ENCODE measurements around the gene ZBTB32.
"Not testable (repeated sequence)": the region's sequence is repeated elsewhere in the genome, so short reads cannot be mapped to it uniquely, and the experiment has no call there.

Gene ZBTB32

DNA sequence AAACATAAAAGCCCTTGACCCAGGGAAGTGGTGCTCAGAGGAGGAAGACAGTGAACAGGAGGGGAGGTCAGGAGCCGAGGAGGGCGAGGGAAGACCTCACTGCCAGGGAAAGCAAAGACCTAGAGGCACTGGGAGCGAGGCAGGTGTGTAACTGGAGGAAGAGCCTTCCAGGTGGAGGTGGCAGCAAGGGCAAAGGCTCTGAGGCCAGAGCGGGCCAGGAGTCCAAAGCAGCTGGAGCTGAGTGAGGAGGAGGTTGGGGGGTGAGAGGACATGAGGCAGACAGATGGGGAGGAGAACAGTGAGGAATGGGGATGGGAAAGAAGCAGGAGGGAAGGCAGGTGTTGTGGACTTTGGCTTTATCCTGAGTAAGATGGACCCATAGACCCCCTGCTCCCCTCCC lies 34.4 kb upstream of the ZBTB32 start:
- H3K9ac ChIP-seq (ENCODE audit: low read depth, low read length) = no peak overlapping the region
- no peaks in the 10 kb centered on the region for H3K27me3 ChIP-seq (ENCODE audit: control insufficient read depth, insufficient read depth, low read length)
- no peaks in the 10 kb centered on the region for H3K36me3 ChIP-seq (ENCODE audit: control insufficient read depth, insufficient read depth, low read length)
- H3K4me1 ChIP-seq (ENCODE audit: control insufficient read depth, insufficient read depth, low read length) = no peaks in the 10 kb centered on the region
- H3K27ac ChIP-seq (ENCODE audit: low read depth, low read length) = no peak overlapping the region
- H3K4me3 ChIP-seq (ENCODE audit: low read depth, low read length) = no peak overlapping the region
- no peaks in the 10 kb centered on the region for H3K9me3 ChIP-seq (ENCODE audit: control insufficient read depth, insufficient read depth, low read length)

DNA sequence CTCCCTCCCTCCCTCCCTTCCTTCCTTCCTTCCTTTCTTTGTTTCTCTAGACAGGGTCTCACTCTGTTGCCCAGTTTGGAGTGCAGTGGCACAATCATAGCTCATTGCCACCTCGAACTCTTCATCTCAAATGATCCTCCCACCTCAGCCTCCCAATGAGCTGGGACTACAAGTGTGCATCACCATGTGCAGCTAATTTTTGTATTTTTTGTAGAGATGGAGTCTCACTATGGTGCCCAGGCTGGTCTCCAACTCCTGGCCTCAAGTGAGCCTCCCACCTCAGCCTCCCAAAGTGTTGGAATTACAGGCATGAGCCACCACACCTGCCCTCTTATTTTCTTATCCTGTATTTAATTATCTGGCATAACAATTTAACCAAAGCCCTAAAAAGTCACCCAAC lies 33.7 kb upstream of the ZBTB32 start:
- no peak overlapping the region for H3K27ac ChIP-seq (ENCODE audit: low read depth, low read length)
- H3K4me3 ChIP-seq (ENCODE audit: low read depth, low read length) = no peak overlapping the region
- no peaks in the 10 kb centered on the region for H3K27me3 ChIP-seq (ENCODE audit: control insufficient read depth, insufficient read depth, low read length)
- no peaks in the 10 kb centered on the region for H3K36me3 ChIP-seq (ENCODE audit: control insufficient read depth, insufficient read depth, low read length)
- no peaks in the 10 kb centered on the region for H3K9me3 ChIP-seq (ENCODE audit: control insufficient read depth, insufficient read depth, low read length)
- H3K9ac ChIP-seq (ENCODE audit: low read depth, low read length) = no peak overlapping the region
- H3K4me1 ChIP-seq (ENCODE audit: control insufficient read depth, insufficient read depth, low read length) = no peaks in the 10 kb centered on the region

DNA sequence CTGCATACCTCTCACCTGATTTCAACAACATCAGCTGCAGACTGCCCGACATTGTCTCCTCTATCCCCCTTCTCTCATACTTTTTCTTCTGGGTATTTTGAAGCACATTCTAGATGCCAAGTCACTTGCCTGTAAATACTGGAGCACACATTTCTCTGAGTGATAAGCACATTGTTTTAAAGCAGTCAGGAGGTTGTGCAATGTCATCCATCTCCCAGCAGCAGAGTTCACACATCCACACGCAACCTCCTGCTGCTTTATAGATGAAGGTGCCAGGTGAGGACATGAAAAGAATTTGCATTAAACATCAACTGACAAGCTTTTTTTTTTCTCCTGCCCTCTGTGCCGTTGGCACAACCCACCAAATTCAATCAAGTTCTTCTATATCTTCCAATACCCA lies 32.5 kb upstream of the ZBTB32 start:
- Histone ChIP-seq H3K4me1 (ENCODE audit: control insufficient read depth, insufficient read depth, low read length) (no peaks in the 10 kb centered on the region), H3K27me3 (ENCODE audit: control insufficient read depth, insufficient read depth, low read length) (no peaks in the 10 kb centered on the region), H3K27ac (ENCODE audit: low read depth, low read length) (no peak overlapping the region), H3K9me3 (ENCODE audit: control insufficient read depth, insufficient read depth, low read length) (no peaks in the 10 kb centered on the region), H3K9ac (ENCODE audit: low read depth, low read length) (no peak overlapping the region), H3K4me3 (ENCODE audit: low read depth, low read length) (no peak overlapping the region), H3K36me3 (ENCODE audit: control insufficient read depth, insufficient read depth, low read length) (no peaks in the 10 kb centered on the region)

DNA sequence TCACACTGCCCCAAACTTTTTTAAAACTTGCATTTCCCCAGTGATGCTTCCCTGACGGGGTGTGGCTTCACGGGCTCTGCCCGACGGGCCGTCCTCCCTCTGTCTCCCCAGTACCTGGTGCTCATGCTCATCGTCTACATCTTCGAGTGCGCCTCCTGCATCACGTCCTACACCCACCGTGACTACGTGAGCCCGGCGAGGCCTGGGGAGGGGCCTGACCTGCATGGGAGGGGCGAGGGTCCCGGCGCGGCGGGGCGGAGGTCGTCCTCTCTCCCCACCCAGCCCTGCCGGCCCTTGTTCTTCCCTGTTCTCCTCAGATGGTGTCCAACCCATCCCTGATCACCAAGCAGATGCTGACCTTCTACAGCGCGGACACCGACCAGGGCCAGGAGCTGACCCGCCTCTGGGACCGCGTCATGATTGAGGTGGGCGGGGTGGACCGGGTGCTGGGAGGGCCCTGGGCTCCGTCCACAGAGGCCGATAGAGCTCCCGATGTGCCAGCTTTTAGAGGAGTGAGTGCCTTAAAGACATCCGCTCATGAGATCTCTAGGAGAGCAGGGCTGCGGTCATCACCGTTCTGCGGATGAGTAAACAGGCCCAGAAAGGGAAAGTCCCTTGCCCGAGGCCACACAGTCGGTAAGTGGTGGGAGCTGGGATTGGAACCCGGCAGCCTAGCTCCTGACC lies 31.1 kb upstream of the ZBTB32 start:
- H3K27ac ChIP-seq (ENCODE audit: low read depth, low read length) = no peak overlapping the region
- H3K27me3 ChIP-seq (ENCODE audit: control insufficient read depth, insufficient read depth, low read length) = no peaks in the 10 kb centered on the region
- H3K9ac ChIP-seq (ENCODE audit: low read depth, low read length) = no peak overlapping the region

DNA sequence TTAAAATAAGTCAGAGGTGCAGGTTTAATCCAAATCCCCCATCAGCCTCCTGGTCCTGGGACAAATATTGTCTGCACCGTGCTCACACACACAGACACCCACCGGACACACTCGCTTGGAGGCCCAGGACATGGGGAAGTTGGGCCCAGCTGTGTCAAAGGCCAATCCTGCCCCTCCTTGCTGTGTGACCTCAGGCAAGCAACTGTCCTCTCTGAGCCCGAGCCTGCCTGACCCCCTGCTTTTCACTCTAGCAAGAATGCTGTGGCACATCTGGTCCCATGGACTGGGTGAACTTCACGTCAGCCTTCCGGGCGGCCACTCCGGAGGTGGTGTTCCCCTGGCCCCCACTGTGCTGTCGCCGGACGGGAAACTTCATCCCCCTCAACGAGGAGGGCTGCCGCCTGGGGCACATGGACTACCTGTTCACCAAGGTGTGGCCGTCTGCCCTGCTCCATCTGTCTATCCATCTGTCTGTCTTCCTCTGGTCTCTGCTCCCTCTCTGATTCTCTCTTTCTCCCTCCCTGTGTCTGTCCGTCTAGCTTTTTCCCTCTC lies 28.7 kb upstream of the ZBTB32 start:
- Histone ChIP-seq H3K4me1 (ENCODE audit: control insufficient read depth, insufficient read depth, low read length) (no peaks in the 10 kb centered on the region), H3K36me3 (ENCODE audit: control insufficient read depth, insufficient read depth, low read length) (no peaks in the 10 kb centered on the region), H3K9me3 (ENCODE audit: control insufficient read depth, insufficient read depth, low read length) (no peaks in the 10 kb centered on the region), H3K27ac (ENCODE audit: low read depth, low read length) (no peak overlapping the region), H3K4me3 (ENCODE audit: low read depth, low read length) (no peak overlapping the region), H3K27me3 (ENCODE audit: control insufficient read depth, insufficient read depth, low read length) (no peaks in the 10 kb centered on the region), H3K9ac (ENCODE audit: low read depth, low read length) (no peak overlapping the region)

More for the DNA sequence above, 31.1 kb upstream of the ZBTB32 start:
- no peaks in the 10 kb centered on the region for H3K36me3 ChIP-seq (ENCODE audit: control insufficient read depth, insufficient read depth, low read length)
- peak overlapping the region; percentile 69 for H3K4me3 ChIP-seq (ENCODE audit: low read depth, low read length)
- H3K9me3 ChIP-seq (ENCODE audit: control insufficient read depth, insufficient read depth, low read length) = no peaks in the 10 kb centered on the region
- no peaks in the 10 kb centered on the region for H3K4me1 ChIP-seq (ENCODE audit: control insufficient read depth, insufficient read depth, low read length)

DNA sequence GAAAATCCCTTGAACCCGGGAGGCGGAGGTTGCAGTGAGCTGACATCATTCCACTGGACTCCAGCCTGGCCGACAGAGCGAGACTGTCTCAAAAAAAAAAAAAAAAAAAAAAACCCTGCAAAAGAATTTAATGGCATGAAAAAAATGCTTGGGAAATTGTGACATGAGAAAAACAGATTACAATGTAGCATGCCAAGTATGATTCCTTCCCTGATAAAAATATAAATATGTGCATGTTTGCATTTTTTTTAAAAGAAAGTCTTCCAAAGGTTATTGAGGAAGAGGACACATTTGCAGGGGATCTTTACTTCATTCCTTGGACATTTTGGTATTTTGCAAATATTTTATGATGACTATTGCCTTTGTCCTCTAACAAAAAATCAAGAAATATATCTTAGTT lies 14.5 kb upstream of the ZBTB32 start:
- Histone ChIP-seq H3K36me3 (ENCODE audit: control insufficient read depth, insufficient read depth, low read length) (no peaks in the 10 kb centered on the region), H3K27me3 (ENCODE audit: control insufficient read depth, insufficient read depth, low read length) (no peaks in the 10 kb centered on the region), H3K27ac (ENCODE audit: low read depth, low read length) (no peak overlapping the region), H3K4me3 (ENCODE audit: low read depth, low read length) (no peak overlapping the region), H3K4me1 (ENCODE audit: control insufficient read depth, insufficient read depth, low read length) (no peaks in the 10 kb centered on the region), H3K9ac (ENCODE audit: low read depth, low read length) (no peak overlapping the region), H3K9me3 (ENCODE audit: control insufficient read depth, insufficient read depth, low read length) (no peaks in the 10 kb centered on the region)

DNA sequence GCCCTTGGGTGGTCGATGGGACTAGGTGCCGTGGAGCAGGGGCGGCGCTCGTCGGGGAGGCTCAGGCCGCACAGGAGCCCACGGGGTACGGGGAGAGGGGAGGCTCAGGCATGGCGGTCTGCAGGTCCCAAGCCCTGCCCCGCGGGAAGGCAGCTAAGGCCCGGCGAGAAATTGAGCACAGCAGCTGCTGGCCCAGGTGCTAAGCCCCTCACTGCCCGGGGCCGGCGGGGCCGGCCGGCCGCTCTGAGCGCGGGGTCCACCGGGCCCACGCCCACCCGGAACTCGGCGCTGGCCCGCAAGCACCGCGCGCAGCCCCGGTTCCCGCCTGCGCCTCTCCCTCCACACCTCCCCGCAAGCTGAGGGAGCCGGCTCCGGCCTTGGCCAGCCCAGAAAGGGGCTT lies 13.3 kb upstream of the ZBTB32 start:
- not testable (repeated sequence) for H3K36me3 ChIP-seq (ENCODE audit: control insufficient read depth, insufficient read depth, low read length); H3K4me3 ChIP-seq (ENCODE audit: low read depth, low read length); H3K9ac ChIP-seq (ENCODE audit: low read depth, low read length); H3K27me3 ChIP-seq (ENCODE audit: control insufficient read depth, insufficient read depth, low read length); H3K9me3 ChIP-seq (ENCODE audit: control insufficient read depth, insufficient read depth, low read length); H3K4me1 ChIP-seq (ENCODE audit: control insufficient read depth, insufficient read depth, low read length); H3K27ac ChIP-seq (ENCODE audit: low read depth, low read length)

DNA sequence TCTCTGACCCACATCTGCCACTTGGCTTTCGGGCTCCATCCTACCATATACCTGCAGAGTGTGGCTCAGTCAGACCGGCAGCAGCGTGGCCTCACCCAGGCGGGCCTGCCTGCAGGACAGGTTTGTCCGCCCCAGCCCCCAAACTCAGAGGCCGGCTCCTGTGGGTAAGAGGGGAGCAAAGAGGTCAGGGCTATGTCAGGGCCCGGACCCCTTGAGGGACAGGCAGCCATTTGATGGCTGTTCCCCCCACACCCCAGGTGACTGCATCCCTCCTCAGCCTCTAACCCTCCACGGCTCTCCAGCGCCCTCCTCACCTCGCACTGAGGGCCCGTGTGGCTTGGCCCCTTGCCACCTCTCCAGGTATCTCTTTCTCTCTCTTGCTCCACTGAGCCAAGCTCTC lies 12.3 kb upstream of the ZBTB32 start:
- no peaks in the 10 kb centered on the region for H3K9me3 ChIP-seq (ENCODE audit: control insufficient read depth, insufficient read depth, low read length)

DNA sequence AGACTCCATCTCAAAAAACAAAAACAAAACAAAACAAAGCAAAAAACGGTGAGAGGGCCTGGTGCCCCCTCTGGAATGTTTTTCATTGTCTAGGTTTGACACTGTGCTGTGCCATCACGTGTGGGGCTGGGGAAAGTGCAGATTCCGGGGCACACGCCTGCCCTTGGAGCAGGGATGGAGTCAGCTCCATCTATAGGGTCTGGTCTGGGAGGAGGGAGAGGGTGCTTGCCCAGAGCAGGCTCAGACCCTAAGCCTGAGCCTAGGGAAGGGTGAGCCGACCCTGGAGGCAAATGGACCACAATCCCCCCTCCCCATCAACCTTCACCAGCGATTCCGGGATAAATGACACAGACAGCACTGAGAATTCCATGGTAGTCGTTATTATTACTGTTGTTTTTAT lies 10.9 kb upstream of the ZBTB32 start:
- Histone ChIP-seq H3K4me3 (ENCODE audit: low read depth, low read length) (no peak overlapping the region), H3K9me3 (ENCODE audit: control insufficient read depth, insufficient read depth, low read length) (no peaks in the 10 kb centered on the region), H3K36me3 (ENCODE audit: control insufficient read depth, insufficient read depth, low read length) (no peaks in the 10 kb centered on the region), H3K9ac (ENCODE audit: low read depth, low read length) (no peak overlapping the region), H3K27me3 (ENCODE audit: control insufficient read depth, insufficient read depth, low read length) (no peaks in the 10 kb centered on the region), H3K4me1 (ENCODE audit: control insufficient read depth, insufficient read depth, low read length) (no peaks in the 10 kb centered on the region), H3K27ac (ENCODE audit: low read depth, low read length) (no peak overlapping the region)

More for the DNA sequence above, 12.3 kb upstream of the ZBTB32 start:
- Histone ChIP-seq H3K27me3 (ENCODE audit: control insufficient read depth, insufficient read depth, low read length) (no peaks in the 10 kb centered on the region), H3K9ac (ENCODE audit: low read depth, low read length) (no peak overlapping the region), H3K27ac (ENCODE audit: low read depth, low read length) (no peak overlapping the region), H3K4me3 (ENCODE audit: low read depth, low read length) (no peak overlapping the region), H3K4me1 (ENCODE audit: control insufficient read depth, insufficient read depth, low read length) (no peaks in the 10 kb centered on the region), H3K36me3 (ENCODE audit: control insufficient read depth, insufficient read depth, low read length) (no peaks in the 10 kb centered on the region)

DNA sequence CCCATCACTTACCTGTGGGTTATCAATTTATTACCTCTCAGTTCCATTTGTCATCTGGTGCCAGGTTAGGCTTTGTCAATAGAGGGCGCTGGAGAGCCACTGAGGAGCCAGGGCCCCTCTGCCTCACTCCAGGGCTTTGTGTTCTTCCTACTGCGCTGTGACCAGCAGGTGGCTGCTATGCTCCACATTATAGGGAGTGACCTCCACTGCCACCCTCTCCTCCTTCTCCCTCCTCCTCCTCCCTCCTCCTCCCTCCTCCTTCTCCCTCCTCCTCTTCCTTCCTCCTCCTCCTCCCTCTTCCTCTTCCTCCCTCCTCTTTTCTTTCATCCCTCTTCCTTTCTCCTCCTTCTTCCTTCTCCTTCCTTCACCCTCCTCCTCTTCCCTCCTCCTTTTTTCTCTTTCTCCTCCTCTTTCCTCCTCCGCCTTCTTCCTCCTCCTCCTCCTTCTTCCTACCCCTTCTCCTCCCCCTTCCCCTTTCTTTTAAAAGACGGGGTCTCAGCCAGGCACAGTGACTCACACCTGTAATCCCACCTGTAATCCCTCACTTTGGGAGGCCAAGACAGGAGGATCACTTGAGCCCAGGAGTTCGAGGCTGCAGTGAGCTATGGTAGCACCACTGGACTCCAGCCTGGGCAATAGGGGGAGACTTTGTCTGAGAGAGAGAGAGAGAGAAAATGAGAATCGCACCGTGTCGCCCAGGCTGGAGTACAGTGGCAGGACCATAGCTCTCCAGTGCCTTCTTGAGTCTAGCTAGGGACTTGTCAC lies 10.3 kb upstream of the ZBTB32 start:
- Histone ChIP-seq H3K27ac (ENCODE audit: low read depth, low read length) (no peak overlapping the region), H3K27me3 (ENCODE audit: control insufficient read depth, insufficient read depth, low read length) (no peaks in the 10 kb centered on the region), H3K4me3 (ENCODE audit: low read depth, low read length) (no peak overlapping the region), H3K36me3 (ENCODE audit: control insufficient read depth, insufficient read depth, low read length) (no peaks in the 10 kb centered on the region), H3K9ac (ENCODE audit: low read depth, low read length) (no peak overlapping the region), H3K9me3 (ENCODE audit: control insufficient read depth, insufficient read depth, low read length) (no peaks in the 10 kb centered on the region), H3K4me1 (ENCODE audit: control insufficient read depth, insufficient read depth, low read length) (no peaks in the 10 kb centered on the region)

DNA sequence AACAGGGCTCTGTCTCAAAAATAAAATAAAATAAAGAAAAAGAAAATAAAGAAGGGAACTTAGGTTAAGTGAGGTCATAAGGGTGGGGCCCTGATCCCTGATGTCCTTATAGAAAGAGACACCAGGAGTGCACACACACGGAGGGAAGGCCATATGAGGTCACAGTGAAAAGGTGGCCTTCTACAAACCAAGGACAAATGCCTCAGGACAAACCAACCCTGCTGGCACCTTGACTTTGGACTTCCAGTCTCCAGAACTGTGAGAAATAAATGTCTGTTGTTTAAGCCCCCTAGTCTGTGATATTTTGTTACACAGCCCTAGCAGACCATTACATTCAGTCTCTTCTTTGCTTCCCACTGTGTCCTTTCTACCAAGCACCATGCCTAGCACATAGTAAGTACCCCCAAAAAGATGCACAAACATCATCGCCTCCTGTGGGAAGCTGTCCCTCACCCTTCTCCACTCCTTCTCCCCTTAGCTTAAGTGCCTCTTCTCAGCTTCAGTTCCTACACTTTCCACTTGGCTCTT lies 8.4 kb upstream of the ZBTB32 start:
- Histone ChIP-seq H3K9me3 (ENCODE audit: control insufficient read depth, insufficient read depth, low read length) (no peaks in the 10 kb centered on the region), H3K36me3 (ENCODE audit: control insufficient read depth, insufficient read depth, low read length) (no peaks in the 10 kb centered on the region), H3K9ac (ENCODE audit: low read depth, low read length) (no peak overlapping the region), H3K4me3 (ENCODE audit: low read depth, low read length) (no peak overlapping the region), H3K27me3 (ENCODE audit: control insufficient read depth, insufficient read depth, low read length) (no peaks in the 10 kb centered on the region), H3K27ac (ENCODE audit: low read depth, low read length) (no peak overlapping the region), H3K4me1 (ENCODE audit: control insufficient read depth, insufficient read depth, low read length) (no peaks in the 10 kb centered on the region)

Data from HUES48 (cell line).